Activated CD4-positive, CD25-positive, alpha-beta regulatory T cell (primary cell): ENCODE data around the gene BRWD1.
"Not testable (repeated sequence)": the region's sequence is repeated elsewhere in the genome, so short reads cannot be mapped to it uniquely, and the experiment has no call there.

Source experiments
- DNase-seq, 4 experiments: peaks; one replicate each; lab custom pipeline; 2025; lab: John Stamatoyannopoulos, UW

Gene BRWD1

GRCh38 chr21:39281853-39282252 lies 31.6 kb downstream of the BRWD1 start:
- DNase-seq: no peak

- no peak for DNase-seq
These were observed 32.2 kb downstream of the BRWD1 start for GRCh38 chr21:39281207-39281606.

- no peak for DNase-seq
These were observed 43.8 kb downstream of the BRWD1 start for GRCh38 chr21:39269620-39270019.

- DNase-seq: no peak
These were observed 47.8 kb downstream of the BRWD1 start for GRCh38 chr21:39265603-39266002.

- no peak for DNase-seq
These were observed 50.1 kb downstream of the BRWD1 start for GRCh38 chr21:39263372-39263771.

- no peak for DNase-seq
These were observed 55.2 kb downstream of the BRWD1 start for GRCh38 chr21:39258207-39258606.

GRCh38 chr21:39251326-39251725 lies 62.1 kb downstream of the BRWD1 start:
- DNase-seq: no peak

GRCh38 chr21:39238275-39238674 lies 75.2 kb downstream of the BRWD1 start:
- no peak for DNase-seq

- no peak for DNase-seq
These were observed 80.6 kb downstream of the BRWD1 start for GRCh38 chr21:39232861-39233291.

- DNase-seq: no peak
These were observed 88.5 kb downstream of the BRWD1 start for GRCh38 chr21:39224930-39225329.

GRCh38 chr21:39221997-39222486 lies 91.4 kb downstream of the BRWD1 start:
- DNase-seq: no peak

GRCh38 chr21:39221282-39221996 lies 92.0 kb downstream of the BRWD1 start:
- no peak for DNase-seq

- not testable (repeated sequence) for DNase-seq
These were observed 92.6 kb downstream of the BRWD1 start for GRCh38 chr21:39220875-39221274.

GRCh38 chr21:39220150-39220549 lies 93.3 kb downstream of the BRWD1 start:
- no peak for DNase-seq

- DNase-seq: no peak
These were observed 95.4 kb downstream of the BRWD1 start for GRCh38 chr21:39218082-39218409.

- no peak for DNase-seq
These were observed 95.9 kb downstream of the BRWD1 start for GRCh38 chr21:39217356-39218081.

- DNase-seq: no peak
These were observed 97.1 kb downstream of the BRWD1 start for GRCh38 chr21:39216290-39216689.

GRCh38 chr21:39215078-39215477 lies 98.4 kb downstream of the BRWD1 start:
- DNase-seq: no peak

- DNase-seq: no peak
These were observed 104.1 kb downstream of the BRWD1 start for GRCh38 chr21:39209334-39209688.

- no peak for DNase-seq
These were observed 104.7 kb downstream of the BRWD1 start for GRCh38 chr21:39208624-39209333.

GRCh38 chr21:39204134-39204533 lies 109.3 kb downstream of the BRWD1 start:
- DNase-seq: no peak

- no peak for DNase-seq
These were observed 114.6 kb downstream of the BRWD1 start for GRCh38 chr21:39198800-39199199.
